Mucosa of rectum (tissue), 2 donors: ENCODE measurements around the gene AVPI1.
A peak's percentile ranks its signal among the peaks of the same experiment; 100 is the strongest.
"Not testable (repeated sequence)": the region's sequence is repeated elsewhere in the genome, so short reads cannot be mapped to it uniquely, and the experiment has no call there.

ENCODE experiments used
- H3K27ac ChIP-seq, 2 donors: one replicate each; pipeline ENCODE4 v1.7.0; 2013; ENCODE audit warnings: inconsistent platforms in 2 of 2, low read depth in 2 of 2, low read length in 2 of 2
- H3K27me3 ChIP-seq, 2 donors: one replicate each; pipeline ENCODE4 v1.7.0; 2013; ENCODE audit warnings: low read length in 2 of 2; ENCODE audit not compliant: control insufficient read depth in 2 of 2, insufficient read depth in 2 of 2
- H3K36me3 ChIP-seq, 2 donors: one replicate each; pipeline ENCODE4 v1.7.0; 2013; ENCODE audit warnings: low read length in 2 of 2; ENCODE audit not compliant: control insufficient read depth in 2 of 2, insufficient read depth in 2 of 2
- H3K4me1 ChIP-seq, 2 donors: one replicate each; pipeline ENCODE4 v1.7.0; 2013; ENCODE audit warnings: low read length in 2 of 2, mild to moderate bottlenecking in 1 of 2; ENCODE audit not compliant: control insufficient read depth in 2 of 2, insufficient read depth in 2 of 2
- H3K4me3 ChIP-seq, 2 donors: one replicate each; pipeline ENCODE4 v1.7.0; 2013; ENCODE audit warnings: low read length in 2 of 2
- H3K9ac ChIP-seq, 2 donors: one replicate each; pipeline ENCODE4 v1.7.0; 2013; ENCODE audit warnings: low read length in 2 of 2, low read depth in 1 of 2, mild to moderate bottlenecking in 1 of 2
- H3K9me3 ChIP-seq, 2 donors: one replicate each; pipeline ENCODE4 v1.7.0; 2013; ENCODE audit warnings: low read length in 2 of 2; ENCODE audit not compliant: control insufficient read depth in 2 of 2
- donor health status: healthy.
- donor health status: Normal muscosa, but diverticular disease.

AVPI1 gene

DNA sequence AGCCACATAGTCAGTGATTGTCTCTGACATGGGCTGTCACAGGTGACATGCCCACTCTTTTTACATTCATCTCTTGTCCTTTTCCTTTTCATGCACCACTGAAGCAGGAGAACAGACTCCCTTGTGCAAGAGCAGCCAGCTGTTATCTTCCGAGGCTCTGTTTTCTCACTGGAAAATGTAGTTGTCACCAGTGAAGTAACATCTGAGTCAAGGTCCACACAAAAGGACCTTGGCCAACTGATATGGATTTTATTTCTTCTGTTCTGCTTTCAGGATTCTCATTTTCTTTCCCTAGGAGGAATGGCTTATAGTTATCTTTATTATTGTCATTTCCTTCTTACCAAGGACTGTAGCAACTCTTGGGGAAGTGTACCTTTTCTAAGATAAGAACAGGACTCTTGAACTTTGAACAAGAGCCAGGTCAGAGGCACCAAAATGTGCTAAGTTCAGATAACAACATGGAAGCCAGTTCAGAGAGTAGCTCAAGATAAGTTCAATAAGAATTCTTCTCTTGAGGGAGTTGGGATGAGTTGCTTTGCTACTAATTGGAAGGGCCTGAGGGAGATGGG, 22.7 kb downstream of the AVPI1 start:
- H3K36me3 ChIP-seq, result peaks cover 0 to 18% of the 10 kb centered on the region in 2 donors

DNA sequence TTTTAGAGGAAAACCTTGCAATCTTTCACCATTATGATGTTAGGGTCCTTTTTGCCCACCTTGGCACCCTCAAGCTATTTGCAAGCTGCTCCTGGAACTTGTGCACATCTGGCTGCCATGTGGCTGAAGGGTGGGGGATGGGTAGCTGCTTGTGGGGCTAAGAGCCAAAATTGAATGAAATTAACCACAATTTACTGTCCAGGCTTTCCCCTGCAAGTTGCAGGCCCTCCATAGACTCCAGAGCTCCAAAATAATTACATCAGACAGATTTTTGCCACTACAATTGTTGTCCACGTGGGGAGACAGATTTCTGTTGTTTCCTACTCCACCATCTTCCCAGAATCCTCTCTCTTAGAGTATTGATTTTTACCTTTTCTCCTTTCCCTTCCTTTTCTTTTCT, 27.5 kb downstream of the AVPI1 start:
- H3K4me1 ChIP-seq, result peaks cover 8 to 9% of the 10 kb centered on the region in 2 donors
- H3K36me3 ChIP-seq, result peaks cover 13 to 18% of the 10 kb centered on the region in 2 donors
- H3K27ac ChIP-seq, result no peak overlapping the region
- no peaks in the 10 kb centered on the region for H3K9me3 ChIP-seq
- H3K27me3 ChIP-seq, result no peaks in the 10 kb centered on the region
- no peak overlapping the region for H3K9ac ChIP-seq
- no peak overlapping the region for H3K4me3 ChIP-seq

More for the DNA sequence above, 22.7 kb downstream of the AVPI1 start:
- Histone ChIP-seq H3K4me3 (no peak overlapping the region), H3K27ac (peak overlapping the region; percentile 38 to 59), H3K4me1 (peaks cover 12 to 15% of the 10 kb centered on the region in 2 donors), H3K9ac (no peak overlapping the region), H3K27me3 (no peaks in the 10 kb centered on the region), H3K9me3 (no peaks in the 10 kb centered on the region)

DNA sequence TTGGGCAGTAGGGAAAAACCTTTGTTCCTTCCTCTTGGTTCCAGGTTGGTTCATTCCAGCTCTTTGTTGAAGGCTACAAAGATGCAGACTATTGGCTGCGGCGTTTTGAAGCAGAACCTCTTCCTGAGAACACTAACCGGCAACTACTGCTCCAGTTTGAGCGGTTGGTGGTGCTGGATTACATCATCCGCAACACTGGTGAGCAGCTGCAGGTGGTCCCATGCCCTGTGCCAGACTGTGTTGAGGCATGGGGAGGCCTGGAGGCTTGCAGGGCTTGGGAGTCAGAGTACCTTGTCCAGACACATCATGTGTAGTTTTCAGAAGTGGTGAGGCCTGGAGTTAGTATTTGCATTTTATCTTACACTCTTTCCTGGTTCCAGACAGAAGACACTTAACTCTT, 30.3 kb downstream of the AVPI1 start:
- Histone ChIP-seq H3K9me3 (no peaks in the 10 kb centered on the region), H3K4me3 (no peak overlapping the region), H3K27me3 (no peaks in the 10 kb centered on the region), H3K27ac (no peak overlapping the region), H3K36me3 (peaks cover 25 to 26% of the 10 kb centered on the region in 2 donors), H3K9ac (no peak overlapping the region), H3K4me1 (no peaks in the 10 kb centered on the region)

DNA sequence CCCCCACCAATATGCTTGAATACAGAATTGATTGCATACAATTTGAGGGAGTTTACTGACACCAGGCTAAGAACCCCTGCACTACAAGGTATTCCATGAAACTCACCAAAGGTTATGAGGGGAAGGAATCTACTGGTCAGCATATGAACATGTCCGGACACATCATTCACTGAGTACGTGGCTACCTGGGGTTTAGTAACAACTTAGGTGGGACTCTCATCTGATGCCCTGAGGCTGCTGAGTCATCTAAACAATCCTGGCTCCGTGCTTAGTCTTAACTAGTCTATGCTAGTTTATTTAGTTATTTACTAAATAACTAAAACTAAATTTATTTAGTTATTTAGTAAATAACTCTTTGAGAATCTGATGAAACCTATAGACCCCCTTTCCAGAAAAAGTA, 35.3 kb downstream of the AVPI1 start:
- Histone ChIP-seq H3K9ac (no peak overlapping the region), H3K27ac (no peak overlapping the region), H3K36me3 (peaks cover 28 to 31% of the 10 kb centered on the region in 2 donors), H3K4me3 (no peak overlapping the region), H3K9me3 (no peaks in the 10 kb centered on the region), H3K27me3 (no peaks in the 10 kb centered on the region), H3K4me1 (peaks cover 0 to 2% of the 10 kb centered on the region in 2 donors)

DNA sequence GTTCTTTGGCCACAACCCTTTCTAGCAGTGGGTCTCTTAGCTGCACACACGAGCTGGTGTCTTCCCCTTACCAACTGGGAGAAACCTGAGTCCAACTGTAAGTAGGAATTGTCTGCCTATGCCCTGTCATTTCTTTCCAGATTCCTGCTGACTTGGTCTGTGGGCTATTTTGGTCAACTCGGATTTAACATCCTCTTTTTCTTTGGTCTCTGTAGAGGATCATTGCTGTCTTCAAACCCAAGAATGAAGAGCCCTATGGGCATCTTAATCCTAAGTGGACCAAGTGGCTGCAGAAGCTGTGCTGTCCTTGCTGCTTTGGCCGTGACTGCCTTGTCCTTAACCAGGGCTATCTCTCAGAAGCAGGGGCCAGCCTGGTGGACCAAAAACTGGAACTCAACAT, 36.3 kb downstream of the AVPI1 start:
- H3K4me1 ChIP-seq, result peaks cover 0 to 2% of the 10 kb centered on the region in 2 donors
- no peak overlapping the region for H3K4me3 ChIP-seq
- H3K9ac ChIP-seq, result no peak overlapping the region
- no peaks in the 10 kb centered on the region for H3K9me3 ChIP-seq
- H3K36me3 ChIP-seq, result peaks cover 20 to 21% of the 10 kb centered on the region in 2 donors
- H3K27me3 ChIP-seq, result no peaks in the 10 kb centered on the region
- H3K27ac ChIP-seq, result peak overlapping the region in 1 of 2 donors; percentile 32

DNA sequence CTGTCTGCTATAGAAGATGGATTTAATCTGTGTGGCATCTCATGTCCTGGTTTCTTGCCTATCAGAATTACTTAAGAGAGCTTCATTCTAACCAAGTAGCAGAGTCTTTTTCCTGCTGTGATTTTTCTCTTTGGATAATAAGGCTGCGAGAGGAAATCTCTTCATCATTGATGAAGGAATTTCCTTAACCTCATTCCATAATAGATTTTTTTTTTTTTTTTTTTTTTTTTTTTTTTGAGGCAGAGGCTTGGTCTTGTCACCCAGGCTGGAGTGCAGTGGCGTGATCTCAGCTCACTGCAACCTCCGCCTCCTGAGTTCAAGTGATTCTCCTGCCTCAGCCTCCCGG, 37.7 kb downstream of the AVPI1 start:
- H3K9ac ChIP-seq, H3K4me3 ChIP-seq, H3K27me3 ChIP-seq, H3K4me1 ChIP-seq, H3K9me3 ChIP-seq: not testable (repeated sequence)
- peaks cover 20 to 21% of the 10 kb centered on the region in 2 donors for H3K36me3 ChIP-seq
- H3K27ac ChIP-seq, result peak overlapping the region in 1 of 2 donors; percentile 42

DNA sequence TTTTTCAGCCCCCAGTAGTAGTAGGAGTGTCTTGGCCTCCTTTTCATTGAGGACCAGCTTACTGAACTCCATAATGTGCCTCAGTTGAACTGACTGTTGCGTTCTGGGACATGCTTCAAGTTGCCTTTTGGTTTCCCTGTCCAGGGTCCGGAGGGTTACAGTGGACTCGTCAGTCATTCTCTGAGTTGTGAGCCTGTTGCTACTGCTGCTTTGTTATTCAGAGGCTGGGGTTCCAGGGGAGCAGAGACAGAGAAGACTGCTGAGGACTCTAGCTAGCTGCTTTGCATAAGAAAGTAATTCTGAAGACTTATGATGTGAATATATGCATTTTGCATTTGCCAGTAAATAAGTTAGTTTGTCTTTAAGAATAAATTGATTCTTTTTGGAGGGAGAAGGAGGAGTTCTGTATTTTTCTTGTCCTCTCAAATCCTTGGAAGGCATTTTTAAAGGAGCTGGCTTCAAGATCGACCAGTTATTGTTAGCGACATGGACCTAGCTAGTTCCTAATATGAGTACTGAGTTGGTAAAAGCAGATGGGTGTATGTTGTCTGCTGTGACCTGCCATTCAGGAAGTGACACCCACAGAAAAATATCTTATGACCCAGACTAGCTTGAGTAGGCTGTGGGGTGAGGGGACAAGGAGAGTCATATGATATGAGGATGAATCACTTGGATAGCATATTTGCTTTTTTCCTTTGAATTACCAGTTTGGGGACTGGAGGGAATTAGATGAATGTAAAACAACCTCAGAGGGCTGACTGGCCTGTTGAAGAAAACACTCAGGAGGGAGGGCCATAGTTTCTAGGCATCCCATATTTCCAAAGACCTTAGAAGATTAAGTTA, 38.3 kb downstream of the AVPI1 start:
- Histone ChIP-seq H3K36me3 (peaks cover 15 to 16% of the 10 kb centered on the region in 2 donors), H3K27ac (peak overlapping the region; percentile 42 to 61), H3K9ac (no peak overlapping the region), H3K27me3 (no peaks in the 10 kb centered on the region), H3K4me1 (peaks cover 0 to 2% of the 10 kb centered on the region in 2 donors), H3K9me3 (no peaks in the 10 kb centered on the region), H3K4me3 (no peak overlapping the region)

DNA sequence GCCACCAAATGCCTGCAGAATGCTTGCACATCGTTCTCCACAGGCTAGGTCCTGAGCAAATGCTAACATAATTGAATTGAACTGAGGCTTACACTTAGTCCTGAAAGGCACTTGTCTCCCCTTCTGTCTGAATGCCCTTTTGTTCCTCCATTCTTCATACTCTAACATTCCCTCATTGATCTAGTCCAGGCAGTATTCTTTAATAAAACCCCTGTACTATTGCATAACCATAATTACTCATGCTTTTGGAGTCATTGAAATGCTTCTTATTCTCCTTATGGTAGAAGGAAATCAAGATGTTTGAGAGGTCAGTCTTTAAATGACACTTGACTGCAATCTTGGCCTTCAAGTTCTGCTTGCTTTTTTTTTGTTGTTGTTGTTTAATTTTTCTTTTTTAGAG, 39.5 kb downstream of the AVPI1 start:
- H3K9ac ChIP-seq, result no peak overlapping the region
- no peaks in the 10 kb centered on the region for H3K9me3 ChIP-seq
- no peak overlapping the region for H3K27ac ChIP-seq
- H3K4me3 ChIP-seq, result no peak overlapping the region
- H3K36me3 ChIP-seq, result peaks cover 10 to 13% of the 10 kb centered on the region in 2 donors
- H3K4me1 ChIP-seq, result peaks cover 0 to 2% of the 10 kb centered on the region in 2 donors
- H3K27me3 ChIP-seq, result no peaks in the 10 kb centered on the region

DNA sequence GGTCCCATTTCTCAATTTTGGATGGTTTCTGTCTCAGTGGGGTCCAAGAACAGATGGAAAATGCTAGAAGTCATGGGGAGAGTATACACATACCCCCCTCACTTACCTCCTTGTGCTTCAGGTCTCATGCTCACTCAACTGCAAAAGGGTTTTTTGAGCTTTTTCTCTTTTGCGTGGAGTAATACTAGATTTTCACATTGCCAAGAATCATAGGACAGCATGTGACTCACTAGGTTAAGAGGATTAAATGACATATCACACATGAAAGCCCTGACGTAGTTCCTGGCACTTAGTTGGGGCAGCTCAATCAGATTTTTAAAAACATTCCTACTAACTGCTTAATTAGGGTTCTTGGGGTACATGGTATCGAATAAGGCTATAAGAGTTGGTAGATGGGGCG, 42.1 kb downstream of the AVPI1 start:
- H3K4me1 ChIP-seq, result peaks cover 7 to 8% of the 10 kb centered on the region in 2 donors
- peaks cover 0 to 2% of the 10 kb centered on the region in 2 donors for H3K36me3 ChIP-seq
- H3K9me3 ChIP-seq, result no peaks in the 10 kb centered on the region
- H3K27ac ChIP-seq, result no peak overlapping the region
- no peak overlapping the region for H3K4me3 ChIP-seq
- H3K27me3 ChIP-seq, result no peaks in the 10 kb centered on the region
- H3K9ac ChIP-seq, result no peak overlapping the region

DNA sequence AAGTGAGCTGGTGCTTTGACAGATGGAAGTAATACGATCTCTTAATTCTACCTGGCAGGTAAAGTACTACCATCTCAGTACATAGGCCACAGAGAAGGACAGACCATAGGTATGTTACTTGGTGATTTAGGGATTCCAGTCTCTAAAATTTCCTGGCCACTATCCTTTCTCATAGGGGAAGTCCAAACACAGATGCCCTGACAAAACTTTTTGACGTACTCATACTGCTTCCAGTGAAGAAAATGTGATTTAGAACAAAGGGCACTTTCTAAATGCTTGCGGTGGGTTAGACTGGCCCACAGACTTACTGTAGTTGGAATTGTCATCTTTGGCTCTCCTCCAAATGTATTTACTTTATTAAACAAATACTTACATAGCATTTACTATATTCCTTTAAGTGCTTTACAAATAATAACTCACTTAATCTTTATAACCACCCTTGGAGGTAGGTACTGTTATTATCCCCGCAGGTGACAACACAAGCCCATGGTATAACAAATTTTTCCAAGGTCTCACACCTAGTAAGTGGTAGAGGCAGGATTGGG, 43.5 kb downstream of the AVPI1 start:
- Histone ChIP-seq H3K9ac (no peak overlapping the region), H3K36me3 (peaks cover 0 to 2% of the 10 kb centered on the region in 2 donors), H3K27ac (no peak overlapping the region), H3K4me1 (peaks cover 7 to 8% of the 10 kb centered on the region in 2 donors), H3K27me3 (no peaks in the 10 kb centered on the region), H3K4me3 (no peak overlapping the region), H3K9me3 (no peaks in the 10 kb centered on the region)
